ENCODE data around the gene FAM110D.

The FAM110D gene

DNA sequence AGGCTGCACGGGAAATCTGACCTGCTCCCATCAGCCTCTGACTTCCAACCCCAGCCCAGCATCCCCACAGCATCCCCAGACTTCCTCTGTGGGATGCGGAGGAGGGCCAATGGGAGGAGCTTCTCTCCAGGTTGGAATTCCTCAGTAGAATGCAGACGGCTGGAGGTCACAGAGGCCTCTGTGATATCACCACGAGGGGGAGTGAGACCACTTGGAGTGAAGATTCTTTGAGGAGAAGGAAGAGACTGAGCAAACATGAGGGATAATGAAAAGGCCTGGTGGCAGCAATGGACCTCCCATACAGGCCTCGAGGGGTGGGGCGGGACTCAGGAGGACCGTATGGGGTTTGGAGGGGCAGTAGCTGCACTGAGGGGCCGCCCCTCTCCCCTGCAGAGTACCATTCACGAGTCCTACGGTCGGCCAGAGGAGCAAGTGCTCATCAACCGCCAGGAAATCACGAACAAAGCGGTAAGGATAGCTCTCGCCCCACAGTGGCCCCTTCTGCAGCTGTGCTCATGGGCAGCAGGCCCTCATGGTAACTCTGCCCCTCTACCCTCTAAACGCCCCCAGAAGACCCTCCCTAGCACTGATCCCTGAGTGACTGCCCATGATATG is 31.6 kb downstream of the FAM110D start, which contains the start of gene CATSPER4:
Gene CATSPER4 (plus strand): TSS at position 230 of the 615 bp plus-strand sequence. CDS start 26 bp downstream, at position 256.
- DNase-seq, result no peak

DNA sequence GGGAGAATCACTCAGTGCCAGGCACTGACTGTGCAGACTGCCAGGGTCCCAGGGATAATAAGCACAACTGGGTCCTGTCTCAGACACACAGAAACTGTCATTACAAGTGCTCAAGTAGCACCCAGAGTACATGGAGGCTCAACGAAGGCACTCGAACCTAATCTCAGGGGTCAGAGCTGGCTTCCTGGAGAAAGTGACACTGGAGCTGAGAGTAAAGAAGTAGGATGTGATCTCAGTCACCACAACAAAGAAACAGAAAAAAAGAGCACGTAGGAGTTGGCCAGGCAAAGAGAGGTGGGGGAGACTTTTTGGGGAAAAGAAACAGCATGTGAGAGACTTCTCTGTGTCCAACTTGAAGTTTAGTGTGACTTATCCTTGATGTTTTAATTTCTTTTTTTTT is 32.9 kb downstream of the FAM110D start:
- no peak for DNase-seq

DNA sequence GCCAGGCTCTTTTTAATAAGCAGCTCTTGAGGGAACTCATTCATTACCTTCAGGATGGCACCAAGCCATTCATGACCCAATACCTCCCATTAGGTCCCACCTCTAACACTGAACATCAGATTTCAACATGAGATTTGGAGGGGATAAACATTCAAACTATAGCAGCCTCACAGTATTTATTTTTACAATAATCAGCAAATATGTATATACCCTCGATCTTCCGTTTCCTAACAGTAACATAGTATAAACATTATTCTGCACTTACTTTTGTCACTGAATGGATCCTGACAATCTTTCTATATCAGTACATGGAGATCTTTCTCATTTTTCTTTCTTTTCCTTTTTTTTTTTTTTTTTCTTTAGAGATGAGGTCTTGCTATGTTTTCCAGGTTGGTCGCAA is 36.9 kb downstream of the FAM110D start:
- DNase-seq, result no peak

DNA sequence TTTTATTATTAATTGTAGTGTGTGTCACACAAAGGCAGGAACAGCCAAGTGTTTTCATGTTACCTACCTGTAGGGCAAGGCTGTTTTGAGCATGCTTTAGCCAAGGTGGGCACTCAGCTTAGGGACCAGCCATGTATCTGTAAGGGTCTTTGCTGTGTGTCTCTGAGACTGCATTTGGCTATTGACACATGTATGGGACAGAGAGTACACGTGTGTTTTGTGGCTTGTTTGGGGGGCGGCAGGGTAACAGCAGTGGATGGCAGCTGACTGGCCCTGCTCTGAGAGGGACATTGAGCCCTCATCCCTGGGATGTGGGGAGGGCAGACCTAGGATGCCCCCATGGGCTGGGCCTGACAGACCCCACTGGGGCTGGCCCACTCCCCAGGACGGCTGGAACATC is 38.4 kb downstream of the FAM110D start:
- DNase-seq, result no peak

DNA sequence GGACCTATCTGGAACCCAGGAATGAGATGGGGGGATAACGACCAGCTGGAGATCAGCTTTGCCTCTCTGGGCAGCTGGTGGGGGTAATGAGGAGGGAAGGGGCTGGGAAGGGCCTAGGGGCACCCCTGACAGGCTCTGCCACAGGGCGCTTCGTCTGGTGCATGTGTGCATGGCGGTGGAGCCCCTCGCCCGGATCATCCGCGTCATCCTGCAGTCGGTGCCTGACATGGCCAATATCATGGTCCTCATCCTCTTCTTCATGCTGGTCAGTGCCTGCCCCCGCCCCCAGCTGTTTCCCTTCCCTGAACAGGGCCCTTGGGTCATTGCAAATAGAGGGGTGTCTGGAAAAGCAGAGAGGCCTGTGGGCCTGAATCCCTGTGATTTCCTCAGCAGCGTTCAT is 38.9 kb downstream of the FAM110D start:
- DNase-seq, result no peak

DNA sequence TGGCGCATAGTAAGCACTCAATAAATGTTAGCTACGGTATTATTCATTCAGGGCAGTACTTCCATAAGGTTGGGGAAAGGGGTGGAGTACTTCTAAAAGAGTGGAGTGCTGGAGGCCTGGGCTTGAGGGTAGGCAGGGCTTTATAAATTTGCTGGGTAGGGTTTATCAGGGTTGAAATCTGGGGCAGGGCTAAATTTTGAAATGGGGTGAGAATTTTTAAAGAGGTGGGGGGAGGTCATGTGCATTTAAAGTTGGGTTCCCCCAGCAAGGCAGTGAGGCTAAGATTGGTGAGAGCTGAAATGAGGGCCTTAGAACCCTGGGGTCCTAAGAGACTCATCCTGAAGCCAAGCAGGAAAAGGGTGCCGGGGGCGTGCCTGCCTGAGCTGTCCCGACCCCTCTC is 41.5 kb downstream of the FAM110D start:
- DNase-seq, result no peak

DNA sequence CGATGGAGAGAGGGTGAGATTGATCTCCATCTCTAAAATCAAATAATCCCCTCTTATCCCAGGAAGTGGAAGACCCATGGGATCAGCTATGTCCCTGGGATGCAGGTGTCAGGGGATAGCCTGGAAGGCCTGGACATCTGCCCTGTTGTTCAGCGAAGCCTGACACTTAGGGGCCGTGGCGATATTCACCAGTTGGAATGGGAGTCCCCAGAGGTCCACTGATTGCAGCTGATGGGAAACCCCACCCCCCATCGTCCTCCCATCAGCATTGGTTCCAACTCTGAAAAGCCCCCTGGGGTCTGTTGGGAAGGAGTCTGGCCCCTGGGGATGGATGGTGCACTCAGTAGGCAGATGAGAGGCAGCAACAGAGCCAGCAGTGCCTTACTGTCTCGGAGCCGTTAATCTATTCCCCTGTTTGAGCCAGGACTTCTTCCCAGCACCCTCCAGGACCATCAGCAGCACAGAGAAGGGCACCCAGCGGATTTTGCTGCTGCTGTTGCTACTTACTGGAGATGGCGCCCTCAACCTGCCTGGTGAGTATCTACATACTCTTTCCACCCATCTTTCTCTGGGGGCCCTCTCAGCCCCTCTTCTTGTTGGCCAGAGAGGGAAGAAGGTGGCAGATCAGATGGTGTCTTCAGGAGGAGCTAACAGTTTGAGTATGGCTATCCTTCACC is 44.9 kb downstream of the FAM110D start:
- DNase-seq, result no peak

DNA sequence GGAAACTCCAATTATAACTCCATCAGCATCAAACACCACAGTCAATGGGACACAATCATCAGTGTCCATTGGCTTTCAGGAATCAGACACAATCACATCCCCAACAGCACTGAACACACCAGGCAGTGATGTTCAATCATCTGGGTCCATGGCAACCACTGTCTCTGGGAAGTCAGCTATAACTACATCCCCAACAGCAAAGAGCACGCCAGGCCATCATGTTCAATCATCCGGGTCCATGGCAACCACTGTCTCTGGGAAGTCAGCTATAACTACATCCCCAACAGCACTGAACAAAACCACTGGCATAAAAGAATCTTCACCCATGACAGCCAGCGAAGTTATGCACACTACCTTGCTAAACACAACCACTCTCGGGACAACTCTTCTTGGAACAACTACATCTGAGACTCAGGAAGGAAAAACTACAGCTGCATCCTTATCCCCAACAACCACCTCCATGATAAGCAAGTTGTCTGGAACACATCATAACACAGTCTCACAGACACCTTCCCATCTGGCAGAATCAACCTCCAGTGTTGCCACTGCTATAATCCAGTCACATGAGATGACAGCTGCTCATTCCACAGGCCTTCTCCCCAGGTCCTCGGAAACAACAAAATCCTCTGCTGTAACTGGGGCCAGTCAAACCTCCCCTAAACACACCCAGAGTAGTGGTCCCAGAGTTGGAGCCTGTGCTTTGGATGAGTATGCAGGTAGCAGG is 51.4 kb downstream of the FAM110D start:
- no peak for DNase-seq

DNA sequence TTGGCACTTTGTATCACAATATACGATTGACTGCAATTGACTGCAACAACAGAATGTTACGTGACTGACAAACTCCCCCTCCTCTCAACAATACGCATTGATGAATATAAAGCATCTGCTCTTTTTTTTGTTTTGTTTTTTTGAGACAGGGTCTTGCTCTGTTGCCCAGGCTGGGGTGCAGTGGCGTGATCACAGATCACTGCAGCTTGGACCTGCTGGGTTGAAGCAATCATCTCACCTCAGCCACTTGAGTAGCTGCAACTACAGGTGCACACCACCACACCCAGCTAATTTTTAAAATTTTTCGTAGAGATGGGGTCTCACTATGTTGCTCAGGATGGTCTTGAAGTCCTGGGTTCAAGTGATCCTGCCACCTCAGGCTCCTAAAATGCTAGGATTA is 53.8 kb downstream of the FAM110D start:
- no peak for DNase-seq

DNA sequence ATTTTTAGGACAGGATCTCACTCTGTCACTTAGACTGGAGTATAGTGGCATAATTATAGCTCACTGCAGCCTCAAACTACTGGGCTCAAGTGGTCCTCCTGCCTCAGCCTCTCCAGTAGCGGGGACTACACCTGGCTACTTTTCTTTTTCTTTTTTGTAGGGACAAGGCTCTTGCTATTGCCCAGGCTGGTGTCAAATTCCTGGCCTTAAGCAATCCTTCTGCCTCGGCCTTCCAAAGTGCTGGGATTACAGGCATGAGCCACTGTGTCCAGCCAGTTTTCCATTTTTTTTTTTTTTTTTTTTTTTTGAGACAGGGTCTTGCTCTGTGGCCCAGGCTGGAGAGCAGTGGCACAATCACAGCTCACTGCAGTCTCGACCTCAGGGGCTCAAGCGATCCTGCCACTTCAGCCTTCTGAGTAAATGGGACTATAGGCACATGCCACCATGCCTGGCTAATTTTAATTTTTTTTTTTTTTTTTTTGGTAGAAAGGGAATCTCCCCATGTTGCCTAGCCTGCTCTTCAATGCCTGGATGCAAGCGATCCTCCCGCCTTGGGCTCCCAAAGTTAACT is 54.5 kb downstream of the FAM110D start:
- DNase-seq, result no peak
